ENCODE data around the gene DOCK4.

DOCK4 gene

GRCh38 chr7:112086496-112087254, 119.5 kb downstream of the DOCK4 start:
- H3K27ac Mint-ChIP-seq: no peak overlapping the region
- no peak overlapping the region for H3K4me3 Mint-ChIP-seq
- no peak for ATAC-seq (replicated peaks)

DNA sequence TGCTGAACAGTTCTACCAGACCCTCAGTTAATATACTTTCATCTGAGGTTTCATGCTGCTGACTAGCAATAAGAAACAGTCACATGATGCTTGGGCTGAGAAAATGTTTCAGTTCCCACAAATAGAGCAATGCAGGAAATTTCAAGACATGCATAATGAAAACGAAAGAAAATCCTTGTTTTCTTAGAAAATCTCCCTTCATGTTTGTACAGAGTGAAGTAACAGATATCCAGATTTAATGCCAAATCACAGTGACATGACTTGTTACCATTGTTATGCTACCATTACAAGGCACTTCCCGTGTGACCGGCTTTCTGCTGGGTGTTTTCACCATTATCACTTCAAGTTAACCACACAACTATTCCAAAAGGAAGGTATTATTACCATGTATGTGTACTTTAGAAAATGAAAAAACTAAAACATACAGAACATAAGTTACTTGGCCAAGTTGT, 121.7 kb downstream of the DOCK4 start:
- H3K27ac Mint-ChIP-seq: no peak overlapping the region
- H3K4me3 Mint-ChIP-seq: no peak overlapping the region
- no peak for ATAC-seq (replicated peaks)
- H3K4me1 Mint-ChIP-seq (ENCODE audit: low read depth in 2 of 2): peaks cover 1 to 4% of the 10 kb centered on the region in 2 donors
- DNase-seq: no peak
- H3K27me3 Mint-ChIP-seq: peaks cover 9 to 39% of the 10 kb centered on the region in 2 donors
- H3K36me3 Mint-ChIP-seq (ENCODE audit: insufficient read depth): peaks cover 6% of the 10 kb centered on the region
- H3K9me3 Mint-ChIP-seq: no peaks in the 10 kb centered on the region

More at GRCh38 chr7:112086496-112087254, 119.5 kb downstream of the DOCK4 start:
- Mint-ChIP-seq H3K9me3 (no peaks in the 10 kb centered on the region), H3K36me3 (ENCODE audit: insufficient read depth) (peaks cover 2% of the 10 kb centered on the region), H3K4me1 (ENCODE audit: low read depth in 2 of 2) (no peaks in the 10 kb centered on the region), H3K27me3 (peaks cover 0 to 36% of the 10 kb centered on the region in 2 donors)
- DNase-seq: no peak

- no peak for ATAC-seq (replicated peaks)
- Mint-ChIP-seq H3K27me3 (peaks cover 9 to 32% of the 10 kb centered on the region in 2 donors), H3K36me3 (ENCODE audit: insufficient read depth) (peaks cover 6% of the 10 kb centered on the region), H3K4me1 (ENCODE audit: low read depth in 2 of 2) (peaks cover 1 to 4% of the 10 kb centered on the region in 2 donors), H3K4me3 (no peak overlapping the region), H3K9me3 (no peaks in the 10 kb centered on the region), H3K27ac (no peak overlapping the region)
- no peak for DNase-seq
Measured at GRCh38 chr7:112083776-112084355, 122.3 kb downstream of the DOCK4 start.

- no peak overlapping the region for H3K27ac Mint-ChIP-seq
Measured at GRCh38 chr7:112082306-112082705, 123.9 kb downstream of the DOCK4 start.

GRCh38 chr7:112081778-112082177, 124.4 kb downstream of the DOCK4 start:
- Mint-ChIP-seq H3K4me1 (ENCODE audit: low read depth in 2 of 2) (peaks cover 1 to 4% of the 10 kb centered on the region in 2 donors), H3K27me3 (peaks cover 16 to 43% of the 10 kb centered on the region in 2 donors), H3K36me3 (ENCODE audit: insufficient read depth) (peaks cover 6% of the 10 kb centered on the region), H3K9me3 (no peaks in the 10 kb centered on the region), H3K4me3 (no peak overlapping the region), H3K27ac (no peak overlapping the region)
- DNase-seq: no peak
- no peak for ATAC-seq (replicated peaks)

More at GRCh38 chr7:112082306-112082705, 123.9 kb downstream of the DOCK4 start:
- Mint-ChIP-seq H3K4me3 (no peak overlapping the region), H3K27me3 (peaks cover 16 to 40% of the 10 kb centered on the region in 2 donors), H3K36me3 (ENCODE audit: insufficient read depth) (peaks cover 6% of the 10 kb centered on the region), H3K4me1 (ENCODE audit: low read depth in 2 of 2) (peaks cover 1 to 4% of the 10 kb centered on the region in 2 donors), H3K9me3 (no peaks in the 10 kb centered on the region)
- DNase-seq (no peak), ATAC-seq (replicated peaks) (no peak)

DNA sequence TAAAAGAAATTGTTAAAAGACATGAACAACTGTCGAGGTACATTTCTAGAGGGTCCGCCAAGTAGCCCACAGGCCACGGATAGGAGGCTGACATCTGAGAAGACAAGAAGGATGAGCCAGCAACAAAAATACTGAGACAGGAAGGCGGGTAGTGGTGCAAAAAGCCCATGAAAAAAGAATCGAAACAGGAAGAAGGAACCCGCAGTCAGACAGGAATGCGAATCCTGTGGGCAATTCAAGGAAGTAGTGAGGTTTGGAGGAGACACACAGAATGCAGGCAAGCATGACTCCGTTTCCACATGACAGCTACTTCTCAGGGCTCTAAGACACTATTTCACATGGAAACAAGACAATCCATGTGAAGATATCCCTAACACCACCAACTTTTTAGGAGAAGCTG, 125.2 kb downstream of the DOCK4 start:
- no peak for DNase-seq

GRCh38 chr7:112080441-112080840, 125.8 kb downstream of the DOCK4 start:
- H3K27ac Mint-ChIP-seq: no peak overlapping the region
- H3K4me3 Mint-ChIP-seq: no peak overlapping the region
- H3K27me3 Mint-ChIP-seq: peaks cover 16 to 40% of the 10 kb centered on the region in 2 donors
- H3K4me1 Mint-ChIP-seq (ENCODE audit: low read depth in 2 of 2): peaks cover 1 to 4% of the 10 kb centered on the region in 2 donors
- peak; percentile 33 for ATAC-seq (replicated peaks)
- H3K36me3 Mint-ChIP-seq (ENCODE audit: insufficient read depth): peaks cover 6% of the 10 kb centered on the region
- no peaks in the 10 kb centered on the region for H3K9me3 Mint-ChIP-seq
- no peak for DNase-seq

More for the DNA sequence above, 125.2 kb downstream of the DOCK4 start:
- no peaks in the 10 kb centered on the region for H3K9me3 Mint-ChIP-seq
- H3K4me1 Mint-ChIP-seq (ENCODE audit: low read depth in 2 of 2): peaks cover 1 to 4% of the 10 kb centered on the region in 2 donors
- H3K27ac Mint-ChIP-seq: no peak overlapping the region
- H3K4me3 Mint-ChIP-seq: no peak overlapping the region
- H3K27me3 Mint-ChIP-seq: peaks cover 16 to 45% of the 10 kb centered on the region in 2 donors
- ATAC-seq (replicated peaks): no peak
- peaks cover 6% of the 10 kb centered on the region for H3K36me3 Mint-ChIP-seq (ENCODE audit: insufficient read depth)

GRCh38 chr7:112079673-112080072, 126.5 kb downstream of the DOCK4 start:
- H3K4me1 Mint-ChIP-seq (ENCODE audit: low read depth in 2 of 2): peaks cover 1 to 4% of the 10 kb centered on the region in 2 donors
- peaks cover 23 to 33% of the 10 kb centered on the region in 2 donors for H3K27me3 Mint-ChIP-seq
- ATAC-seq (replicated peaks) (no peak), DNase-seq (no peak)
- no peaks in the 10 kb centered on the region for H3K9me3 Mint-ChIP-seq
- no peak overlapping the region for H3K27ac Mint-ChIP-seq
- no peak overlapping the region for H3K4me3 Mint-ChIP-seq
- peaks cover 6% of the 10 kb centered on the region for H3K36me3 Mint-ChIP-seq (ENCODE audit: insufficient read depth)

DNA sequence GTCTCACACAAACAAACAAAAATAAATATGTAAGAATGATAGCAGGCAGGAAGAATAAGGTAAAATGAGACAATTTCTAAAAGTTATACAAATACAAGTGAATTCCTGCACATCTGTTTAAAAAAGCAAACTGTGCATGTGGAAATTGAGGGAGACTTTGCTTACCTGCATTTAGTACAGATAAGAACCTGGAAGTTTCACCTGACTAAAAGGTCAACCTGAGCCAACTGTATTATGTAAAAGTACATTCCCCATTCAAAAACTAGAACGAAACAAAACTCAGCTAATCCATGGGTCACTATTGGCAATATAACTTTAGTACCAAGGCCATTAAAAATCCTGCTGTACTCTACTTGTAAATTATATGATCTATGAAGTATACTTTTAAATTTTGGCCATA, 127.1 kb downstream of the DOCK4 start:
- Mint-ChIP-seq H3K27me3 (peaks cover 27 to 31% of the 10 kb centered on the region in 2 donors), H3K4me1 (ENCODE audit: low read depth in 2 of 2) (peaks cover 1 to 4% of the 10 kb centered on the region in 2 donors), H3K36me3 (ENCODE audit: insufficient read depth) (peaks cover 6% of the 10 kb centered on the region), H3K4me3 (no peak overlapping the region), H3K9me3 (no peaks in the 10 kb centered on the region), H3K27ac (no peak overlapping the region)
- DNase-seq (no peak), ATAC-seq (replicated peaks) (no peak)

DNA sequence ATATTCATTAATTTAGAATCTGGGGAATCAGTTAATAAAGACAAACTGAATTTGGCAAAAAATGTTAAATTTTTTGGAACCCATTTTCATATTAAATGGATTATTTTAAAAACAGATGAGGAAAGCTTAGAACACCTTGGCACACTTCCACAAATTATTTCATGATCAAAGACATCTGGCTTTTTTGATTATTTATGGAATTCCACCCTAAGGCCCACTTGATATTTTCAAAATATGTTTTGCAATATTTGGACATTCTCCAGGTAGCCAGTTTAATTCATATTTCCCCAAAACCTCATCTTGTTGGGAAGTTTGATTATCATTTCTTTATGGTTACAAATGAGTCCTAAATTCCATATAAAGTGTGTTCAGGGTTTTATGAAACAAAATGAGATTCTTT, 129.9 kb downstream of the DOCK4 start:
- peaks cover 1 to 4% of the 10 kb centered on the region in 2 donors for H3K4me1 Mint-ChIP-seq (ENCODE audit: low read depth in 2 of 2)
- no peaks in the 10 kb centered on the region for H3K9me3 Mint-ChIP-seq
- no peak for DNase-seq
- no peak overlapping the region for H3K27ac Mint-ChIP-seq
- peaks cover 22 to 27% of the 10 kb centered on the region in 2 donors for H3K27me3 Mint-ChIP-seq
- peaks cover 4% of the 10 kb centered on the region for H3K36me3 Mint-ChIP-seq (ENCODE audit: insufficient read depth)
- ATAC-seq (replicated peaks): no peak
- no peak overlapping the region for H3K4me3 Mint-ChIP-seq

GRCh38 chr7:112074464-112074863, 131.7 kb downstream of the DOCK4 start:
- no peak for ATAC-seq (replicated peaks)
- Mint-ChIP-seq H3K4me3 (no peak overlapping the region), H3K36me3 (ENCODE audit: insufficient read depth) (no peaks in the 10 kb centered on the region), H3K27me3 (peaks cover 21 to 27% of the 10 kb centered on the region in 2 donors), H3K4me1 (ENCODE audit: low read depth in 2 of 2) (no peaks in the 10 kb centered on the region), H3K27ac (no peak overlapping the region), H3K9me3 (peaks cover 0 to 6% of the 10 kb centered on the region in 2 donors)
- DNase-seq: no peak

GRCh38 chr7:112073530-112073929, 132.7 kb downstream of the DOCK4 start:
- H3K27ac Mint-ChIP-seq: no peak overlapping the region
- no peaks in the 10 kb centered on the region for H3K36me3 Mint-ChIP-seq (ENCODE audit: insufficient read depth)
- DNase-seq (no peak), ATAC-seq (replicated peaks) (no peak)
- peaks cover 0 to 9% of the 10 kb centered on the region in 2 donors for H3K9me3 Mint-ChIP-seq
- no peak overlapping the region for H3K4me3 Mint-ChIP-seq
- peaks cover 19 to 29% of the 10 kb centered on the region in 2 donors for H3K27me3 Mint-ChIP-seq
- no peaks in the 10 kb centered on the region for H3K4me1 Mint-ChIP-seq (ENCODE audit: low read depth in 2 of 2)

DNA sequence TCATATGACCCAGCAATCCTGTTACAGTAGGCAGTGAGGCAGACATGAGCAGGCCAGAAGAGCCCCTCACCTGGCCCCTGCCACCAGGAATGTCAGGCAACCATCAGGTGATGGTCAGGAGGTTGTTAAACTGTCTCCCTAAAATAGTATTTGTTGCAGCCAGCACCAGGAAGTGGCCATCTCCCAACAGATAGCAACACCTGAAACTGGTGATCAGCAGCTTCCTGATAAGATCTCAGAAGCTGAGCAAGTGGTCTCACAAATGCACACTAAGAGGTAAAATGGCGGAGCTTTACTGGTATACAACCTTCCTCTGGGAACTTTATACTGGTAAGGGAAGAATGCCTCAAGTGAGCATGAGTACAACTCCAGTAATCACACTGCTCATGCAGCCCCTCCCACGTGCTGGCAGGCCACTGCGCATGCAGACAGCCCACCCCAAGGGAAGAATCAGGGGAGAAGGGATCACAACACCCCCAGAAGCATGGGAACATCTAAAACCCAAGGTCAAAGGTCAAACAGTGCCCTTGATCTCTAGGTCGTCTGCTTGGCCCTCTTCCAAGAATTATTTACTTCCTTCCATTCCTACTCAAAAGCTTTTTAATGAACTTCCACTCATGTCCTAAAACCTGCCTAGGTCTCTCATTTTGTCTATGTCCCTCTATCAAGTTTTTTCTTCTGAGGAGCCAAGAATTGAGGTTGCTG, 133.5 kb downstream of the DOCK4 start:
- H3K27me3 Mint-ChIP-seq: peaks cover 13 to 24% of the 10 kb centered on the region in 2 donors
- no peak overlapping the region for H3K4me3 Mint-ChIP-seq
- H3K9me3 Mint-ChIP-seq: peaks cover 0 to 9% of the 10 kb centered on the region in 2 donors
- no peaks in the 10 kb centered on the region for H3K36me3 Mint-ChIP-seq (ENCODE audit: insufficient read depth)
- DNase-seq (no peak), ATAC-seq (replicated peaks) (no peak)
- H3K27ac Mint-ChIP-seq: no peak overlapping the region
- no peaks in the 10 kb centered on the region for H3K4me1 Mint-ChIP-seq (ENCODE audit: low read depth in 2 of 2)
